NCI-H187 treated with DMSO at 0.1 percent for 48 hours (cell line): ENCODE measurements around the gene BLTP3B.
"Not testable (repeated sequence)": the region's sequence is repeated elsewhere in the genome, so short reads cannot be mapped to it uniquely, and the experiment has no call there.

Experiments
- DNase-seq: peaks from one replicate; lab custom pipeline; 2025; lab: John Stamatoyannopoulos, UW

BLTP3B gene

DNA sequence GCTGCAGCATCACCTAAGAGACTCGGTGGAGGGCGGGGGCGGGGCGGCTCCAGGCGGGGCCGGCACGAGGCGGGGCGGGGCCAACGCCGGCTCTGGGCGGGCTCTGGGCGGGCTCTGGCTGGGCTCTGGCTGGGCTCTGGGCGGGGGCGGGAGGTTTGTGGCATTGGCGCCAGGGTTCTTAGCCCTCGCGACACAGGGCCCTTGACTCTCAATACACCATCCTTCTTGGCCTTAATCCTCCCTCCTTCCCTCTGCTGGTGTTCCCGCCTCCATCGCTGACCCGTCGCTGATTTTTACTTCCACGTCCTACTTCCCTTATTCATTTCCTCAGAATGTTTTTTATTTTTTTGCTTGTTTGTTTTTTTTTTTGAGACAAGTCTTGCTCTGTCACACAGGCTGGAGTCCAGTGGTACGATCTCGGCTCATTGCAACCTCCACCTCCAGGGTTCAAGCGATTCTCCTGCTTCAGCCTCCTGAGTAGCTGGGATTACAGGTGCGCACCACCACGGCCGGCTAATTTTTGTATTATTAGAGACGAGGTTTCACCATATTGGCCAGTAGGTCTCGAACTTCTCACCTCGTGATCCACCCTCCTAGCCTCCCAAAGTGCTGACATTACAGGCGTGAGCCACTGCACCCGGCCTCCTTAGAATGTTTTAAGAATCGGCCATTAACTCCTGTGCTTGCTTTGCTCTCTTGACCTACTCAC is at the start of gene BLTP3B:
BLTP3B (minus strand) TSS at position 24 of the 709 bp plus-strand sequence. CDS start 239 bp downstream, outside the sequence.
- DNase-seq: peak; percentile 66

- no peak for DNase-seq
Observed at GRCh38 chr12:100189636-100190394, 47.1 kb upstream of the BLTP3B start.

- DNase-seq: not testable (repeated sequence)
Observed at GRCh38 chr12:100188888-100189635, 46.4 kb upstream of the BLTP3B start.

DNA sequence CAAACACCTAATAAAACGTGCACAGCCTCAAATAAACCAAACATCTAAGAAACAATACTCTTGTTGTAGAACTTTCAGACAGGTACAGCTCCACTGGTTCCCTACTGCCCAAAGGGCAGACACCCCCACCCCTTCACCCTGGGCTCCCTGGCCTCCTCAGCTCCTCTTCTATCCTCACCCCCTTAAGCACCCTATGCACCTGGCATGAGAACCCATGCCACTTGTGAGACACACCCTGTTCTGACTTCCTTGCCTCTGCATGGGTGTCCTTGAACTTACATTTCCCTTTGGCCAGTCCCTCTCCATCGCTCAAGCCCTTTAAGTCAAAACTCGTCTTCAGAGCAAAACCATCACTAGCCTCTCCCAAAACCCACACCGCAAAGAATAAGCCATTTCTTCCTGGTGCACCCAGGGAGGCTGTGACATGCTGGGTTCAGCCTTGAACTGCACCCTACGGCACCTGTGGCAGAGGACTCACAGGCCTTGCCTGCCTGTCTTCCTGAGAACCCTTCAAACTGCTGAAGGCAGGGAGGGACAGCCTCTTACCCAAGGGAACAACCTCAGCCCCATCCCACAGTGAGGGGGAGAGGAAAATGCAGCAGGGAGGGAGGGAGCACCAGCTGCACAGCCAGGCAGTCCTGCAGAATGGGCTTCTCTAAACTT is 45.3 kb upstream of the BLTP3B start:
- no peak for DNase-seq

DNA sequence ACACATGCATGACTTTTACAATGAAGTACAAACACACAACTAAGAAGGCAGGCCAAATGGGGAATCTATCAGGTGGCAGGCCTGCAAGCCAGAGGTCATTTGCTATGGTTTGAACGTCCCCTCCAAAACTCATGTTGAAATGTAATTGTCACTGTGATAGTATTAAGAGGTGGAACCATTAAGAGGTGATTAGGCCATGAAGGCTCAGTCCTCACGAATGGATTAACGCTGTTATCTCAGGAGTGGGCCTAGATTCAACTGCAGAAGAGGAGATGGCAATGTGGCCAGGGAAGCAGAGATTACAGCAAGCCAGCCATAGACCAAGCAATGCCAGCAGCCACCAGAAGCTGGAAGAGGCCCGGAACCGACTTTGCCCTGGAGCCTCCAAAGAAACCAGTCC is 44.4 kb upstream of the BLTP3B start:
- no peak for DNase-seq

- DNase-seq: no peak
Observed at GRCh38 chr12:100186071-100186470, 43.4 kb upstream of the BLTP3B start.

DNA sequence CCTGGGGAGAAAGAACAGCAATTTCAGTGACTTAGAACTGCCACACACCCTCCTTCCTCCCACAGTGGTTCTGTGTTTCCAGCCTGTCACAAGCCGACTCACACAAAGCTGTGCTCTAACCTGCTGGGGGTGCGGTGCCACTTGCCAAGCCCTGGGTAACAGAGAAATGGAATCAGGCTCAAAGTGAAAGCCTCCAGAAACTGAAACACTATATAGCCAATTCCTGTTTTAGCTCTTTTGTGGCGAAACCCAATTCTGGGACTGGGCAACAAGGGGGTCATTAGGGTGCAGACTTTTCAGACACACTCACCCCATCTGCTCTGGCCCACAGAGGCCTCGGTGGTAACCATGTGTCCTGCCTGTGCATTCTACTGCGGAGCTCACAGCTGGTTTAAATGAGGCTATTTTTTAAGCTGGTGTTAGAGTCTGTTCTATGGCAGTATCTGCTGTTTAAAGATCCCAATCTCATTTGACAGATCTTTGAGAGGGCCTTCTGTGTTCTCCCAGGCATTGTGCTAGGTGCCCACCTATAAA is 42.8 kb upstream of the BLTP3B start:
- DNase-seq: no peak

GRCh38 chr12:100184549-100185145 is 42.0 kb upstream of the BLTP3B start:
- DNase-seq: no peak

- DNase-seq: no peak
Observed at GRCh38 chr12:100179252-100179651, 36.6 kb upstream of the BLTP3B start.

- DNase-seq: not testable (repeated sequence)
Observed at GRCh38 chr12:100176493-100176892, 33.8 kb upstream of the BLTP3B start.

DNA sequence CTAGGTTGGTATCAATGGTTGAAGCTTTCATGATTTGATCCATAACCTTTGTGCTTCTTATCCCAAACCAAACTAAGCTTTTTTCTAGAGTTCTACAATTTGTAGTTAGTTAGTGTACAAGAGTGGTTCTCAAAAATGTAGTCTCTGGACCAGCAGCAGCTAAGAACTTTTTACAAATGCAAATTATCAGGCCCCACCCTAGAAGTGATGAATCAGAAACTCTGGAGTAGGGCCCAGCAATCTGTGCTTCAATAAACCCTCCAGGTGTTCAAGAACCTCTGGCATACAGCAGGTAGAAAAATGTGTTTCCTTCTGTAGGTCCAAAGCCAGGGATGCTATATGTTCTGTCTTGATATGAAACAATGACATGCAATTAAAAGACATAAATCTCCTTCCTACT is 31.8 kb upstream of the BLTP3B start:
- DNase-seq: no peak

DNA sequence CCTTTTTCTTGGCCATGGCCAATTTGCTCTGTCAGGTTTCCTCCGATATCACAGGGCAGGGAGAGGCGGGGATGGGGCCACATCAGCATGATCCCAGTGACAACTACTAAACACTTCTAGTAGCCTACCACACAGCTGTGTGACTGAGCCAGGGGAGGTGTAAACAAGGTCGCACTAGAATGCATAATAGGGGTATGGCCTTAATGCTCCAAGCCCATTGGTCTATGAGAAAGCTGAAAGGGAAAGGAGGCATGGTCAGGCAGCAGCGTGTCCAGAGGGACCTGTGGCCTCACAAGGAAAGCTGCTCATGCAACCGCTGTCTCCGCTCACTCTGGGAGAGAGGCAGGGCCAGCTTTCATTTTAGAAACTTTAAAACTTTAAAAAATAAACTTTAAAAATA is 30.4 kb upstream of the BLTP3B start:
- DNase-seq: no peak

GRCh38 chr12:100171248-100171647 is 28.6 kb upstream of the BLTP3B start:
- DNase-seq: no peak

DNA sequence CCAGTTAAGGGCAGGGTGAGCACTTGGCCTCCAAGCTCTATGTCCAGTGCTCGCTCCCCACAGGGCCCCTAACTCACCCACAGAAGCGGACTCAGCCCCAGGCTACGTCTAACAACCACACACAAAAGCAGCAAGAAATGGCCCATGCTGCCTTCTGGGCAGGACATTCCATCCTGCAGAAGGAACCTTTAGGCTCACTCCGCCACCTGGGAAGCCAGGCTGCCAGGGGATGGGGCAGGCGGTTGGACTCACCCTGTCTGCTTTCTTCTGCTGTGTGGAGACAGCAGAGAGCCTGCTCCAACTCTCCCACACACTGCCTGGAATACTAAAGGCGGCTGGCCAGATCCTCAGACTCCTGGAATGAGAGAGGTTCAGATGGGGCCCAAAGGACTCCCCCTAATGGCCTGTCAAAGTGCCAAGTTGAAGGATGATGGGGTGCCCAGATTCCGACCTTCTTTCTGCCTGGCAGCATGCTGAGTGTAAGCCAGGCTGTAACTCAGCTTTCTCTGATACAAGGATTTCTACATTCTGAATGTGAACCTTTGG is 27.7 kb upstream of the BLTP3B start:
- no peak for DNase-seq

GRCh38 chr12:100169345-100169744 is 26.7 kb upstream of the BLTP3B start:
- no peak for DNase-seq

DNA sequence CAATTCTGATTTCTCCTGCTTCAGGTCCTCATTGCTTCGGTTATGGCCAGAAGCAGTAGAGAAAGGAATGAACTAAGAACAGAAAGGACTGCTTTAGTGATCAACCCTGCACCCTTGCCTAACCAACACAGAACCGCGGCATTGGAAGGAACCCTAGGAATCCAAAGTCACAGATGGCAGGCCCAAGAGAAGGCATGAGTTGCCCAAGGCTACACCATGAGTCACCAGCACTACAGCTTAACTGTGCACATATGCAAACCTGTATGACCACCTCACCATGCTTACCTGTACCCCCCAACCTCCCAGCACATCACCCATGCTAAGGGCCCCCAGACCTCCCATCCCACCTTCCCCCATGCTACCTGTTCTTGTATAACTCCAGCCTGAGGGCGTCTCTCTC is 25.9 kb upstream of the BLTP3B start:
- no peak for DNase-seq

DNA sequence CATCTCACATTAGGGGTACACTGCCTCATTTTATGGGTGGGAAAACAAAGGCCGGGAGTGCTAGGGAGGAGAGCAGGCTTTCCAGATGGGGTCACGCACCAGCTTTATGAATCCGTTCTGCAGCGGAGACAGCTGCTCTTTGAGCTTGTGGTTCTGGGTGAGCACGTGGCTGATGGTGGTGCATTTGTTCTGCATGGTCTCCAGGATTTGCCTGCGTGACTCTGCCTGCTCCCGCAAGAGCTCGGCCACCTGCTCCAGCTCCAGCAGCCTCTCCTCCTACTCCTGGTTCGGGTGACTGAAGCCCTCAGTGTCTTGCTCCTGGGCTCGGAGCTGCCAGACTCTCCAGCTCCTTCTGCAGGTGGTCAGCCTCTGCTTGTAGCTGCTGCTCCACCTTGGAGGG is 23.6 kb upstream of the BLTP3B start:
- DNase-seq: no peak

DNA sequence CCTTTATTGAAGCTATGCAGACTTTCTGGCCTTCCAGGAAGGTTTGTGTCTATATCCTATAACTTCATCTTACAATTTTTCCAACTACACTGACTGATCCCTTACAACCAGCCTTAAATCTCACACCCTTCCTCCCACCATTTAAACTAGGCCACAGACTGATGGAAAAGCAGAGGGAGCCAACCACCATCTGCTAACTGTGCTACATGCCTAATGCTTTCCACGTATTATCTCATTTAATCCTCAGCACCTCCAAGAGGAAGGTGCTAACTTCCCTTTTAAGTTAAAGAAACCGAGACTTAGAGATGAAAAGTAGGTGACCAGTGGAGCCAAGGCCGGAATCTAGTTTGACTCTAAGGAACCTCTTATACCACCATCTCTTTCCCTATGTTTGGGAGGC is 22.7 kb upstream of the BLTP3B start:
- DNase-seq: no peak

DNA sequence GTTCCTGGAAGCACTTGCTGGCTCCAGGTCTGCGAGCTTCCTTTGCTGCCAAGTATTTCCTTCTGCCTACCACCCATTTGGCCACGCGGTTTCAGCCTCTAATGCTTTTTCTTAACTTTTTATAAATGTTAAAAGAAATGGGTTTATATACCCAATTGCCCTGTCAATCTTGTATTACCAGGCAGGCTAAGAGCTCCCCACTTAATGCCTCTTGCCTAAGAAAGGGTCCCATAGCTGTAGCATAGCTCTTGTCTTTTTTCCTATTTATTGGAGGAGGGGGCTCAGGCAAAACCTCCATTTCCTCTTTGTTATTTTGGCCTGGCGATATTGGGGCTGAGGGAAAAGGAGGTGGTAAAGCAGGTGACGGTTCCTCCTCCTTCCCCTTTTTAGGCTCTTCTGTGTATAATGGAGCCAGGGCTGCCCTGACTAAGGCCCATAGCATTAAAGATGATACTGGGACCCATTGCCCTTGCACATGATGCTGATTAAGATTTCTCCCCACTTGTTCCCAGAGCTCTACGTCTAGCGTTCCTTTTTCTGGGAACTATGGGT is 21.6 kb upstream of the BLTP3B start:
- no peak for DNase-seq

DNA sequence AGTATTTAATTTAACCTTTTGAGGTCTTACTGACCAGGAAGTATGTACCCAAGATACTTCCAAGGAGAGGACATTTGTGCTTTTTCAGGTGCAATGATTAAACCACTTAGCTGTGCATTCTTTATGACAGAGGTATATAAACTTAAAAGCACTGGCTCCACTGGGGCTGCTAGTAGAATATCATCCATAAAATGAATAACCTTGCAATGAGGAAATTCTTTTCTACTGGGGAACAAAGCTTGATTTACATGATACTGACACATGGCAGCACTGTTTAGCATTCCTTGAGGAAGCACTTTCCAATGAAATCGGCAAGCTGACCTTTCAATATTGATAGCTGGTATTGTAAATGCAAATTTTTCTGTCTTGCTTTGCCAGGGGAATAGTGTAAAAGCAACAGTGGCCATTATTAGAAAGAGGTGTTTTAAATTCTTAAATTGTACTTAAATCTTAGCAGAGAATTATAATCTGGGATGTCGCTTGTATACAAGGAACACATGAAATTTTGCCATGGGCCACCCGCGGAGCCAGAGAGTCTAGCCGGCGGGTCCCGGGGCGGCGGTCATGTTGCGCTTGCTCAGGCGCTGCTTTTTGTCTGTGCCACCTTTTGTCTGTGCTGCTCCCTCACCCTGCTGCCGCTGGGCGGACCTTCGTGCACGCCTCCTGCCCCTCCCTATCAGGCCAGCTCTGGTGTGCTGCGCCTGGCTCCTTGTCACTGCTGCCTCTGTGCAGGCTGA is 20.9 kb upstream of the BLTP3B start:
- peak; percentile 62 for DNase-seq
